GM19238 (cell line): ENCODE measurements around the gene DRAP1.

ENCODE experiments used
- DNase-seq: peaks from one replicate; pipeline ENCODE4 v3.0.0; 2011; ENCODE audit warnings: low spot score; ENCODE audit not compliant: insufficient read length

The DRAP1 gene

GRCh38 chr11:65961267-65962140 lies 42.3 kb downstream of the DRAP1 start, which contains the start of gene SART1:
SART1 (plus strand) TSS chr11:65961734; CDS start chr11:65961781, 47 bp downstream.
- DNase-seq = peak; percentile 99

GRCh38 chr11:65962141-65962564 lies 42.9 kb downstream of the DRAP1 start:
- DNase-seq = no peak

GRCh38 chr11:65964906-65965305 lies 45.7 kb downstream of the DRAP1 start:
- no peak for DNase-seq

- DNase-seq = no peak
These were observed 46.9 kb downstream of the DRAP1 start for GRCh38 chr11:65965986-65966762.

- no peak for DNase-seq
These were observed 48.2 kb downstream of the DRAP1 start for GRCh38 chr11:65967329-65967934.

GRCh38 chr11:65968600-65969482 lies 49.6 kb downstream of the DRAP1 start:
- DNase-seq = no peak
